Lower leg skin (tissue), 4 donors: ENCODE measurements around the gene PTPRT. TPM values are rescaled to one million over a fixed set of nuclear protein-coding genes. Genes with fewer than 3 reads are reported as not detected.

Source experiments
- DNase-seq, 2 donors: peaks; one replicate each; pipeline ENCODE4 v3.0.0-alpha.2; 2019; ENCODE audit warnings: low spot score in 2 of 2
- H3K4me3 ChIP-seq: fragments of 200-600 bp; sonication (generic); 2 replicates; pipeline ENCODE4 v1.5.1; 2017; ENCODE audit warnings: mild to moderate bottlenecking, low read depth; ENCODE audit not compliant: poor library complexity, severe bottlenecking
- POLR2A ChIP-seq, 2 donors: fragments of 450-650 bp; IDR thresholded peaks; one replicate each; pipeline ENCODE4 v1.6.1; 2016 to 2017; ENCODE audit warnings: antibody characterized with exemption in 2 of 2, mild to moderate bottlenecking in 1 of 2, moderate library complexity in 1 of 2
- WGBS, 2 donors: methylation state at CpG; one replicate each; pipeline ENCODE4 v1.1.5; 2018; 5-methylcytosine and 5-hydroxymethylcytosine counted together
- intact Hi-C: fragments of 100-400 bp; cut with DNase I; formaldehyde crosslinking; loops from one replicate; pipeline ENCODE4 v1.15.0; 2023; ENCODE audit warnings: low total_unique reads
- total RNA-seq, 4 donors: library from RNA; depleted of rRNA; stranded (reverse); fragments of >200 nt; gene quantifications; one replicate each; pipeline ENCODE4 v1.1.0, GENCODE V29; 2016
- TF ChIP-seq, protein P1 (sequence below), 3 donors: fragments of 450-650 bp; IDR thresholded peaks; one replicate each; pipeline ENCODE4 v1.5.1; 2016; ENCODE audit warnings: antibody characterized with exemption in 3 of 3, mild to moderate bottlenecking in 3 of 3, moderate library complexity in 2 of 3

Gene PTPRT
- total RNA-seq, 4 donors from 2014 or later, result 0.34 to 1.4 (median 0.95) TPM

GRCh38 chr20:42110301-42110700 lies 1079.4 kb downstream of the PTPRT start:
- intact Hi-C loops, result no loop called here
- no peak overlapping the region for H3K4me3 ChIP-seq
- TF ChIP-seq, protein P1, sequence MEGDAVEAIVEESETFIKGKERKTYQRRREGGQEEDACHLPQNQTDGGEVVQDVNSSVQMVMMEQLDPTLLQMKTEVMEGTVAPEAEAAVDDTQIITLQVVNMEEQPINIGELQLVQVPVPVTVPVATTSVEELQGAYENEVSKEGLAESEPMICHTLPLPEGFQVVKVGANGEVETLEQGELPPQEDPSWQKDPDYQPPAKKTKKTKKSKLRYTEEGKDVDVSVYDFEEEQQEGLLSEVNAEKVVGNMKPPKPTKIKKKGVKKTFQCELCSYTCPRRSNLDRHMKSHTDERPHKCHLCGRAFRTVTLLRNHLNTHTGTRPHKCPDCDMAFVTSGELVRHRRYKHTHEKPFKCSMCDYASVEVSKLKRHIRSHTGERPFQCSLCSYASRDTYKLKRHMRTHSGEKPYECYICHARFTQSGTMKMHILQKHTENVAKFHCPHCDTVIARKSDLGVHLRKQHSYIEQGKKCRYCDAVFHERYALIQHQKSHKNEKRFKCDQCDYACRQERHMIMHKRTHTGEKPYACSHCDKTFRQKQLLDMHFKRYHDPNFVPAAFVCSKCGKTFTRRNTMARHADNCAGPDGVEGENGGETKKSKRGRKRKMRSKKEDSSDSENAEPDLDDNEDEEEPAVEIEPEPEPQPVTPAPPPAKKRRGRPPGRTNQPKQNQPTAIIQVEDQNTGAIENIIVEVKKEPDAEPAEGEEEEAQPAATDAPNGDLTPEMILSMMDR (IDR thresholded peaks at IDR 0.05), result no peak
- TF ChIP-seq POLR2A (IDR thresholded peaks at IDR 0.05), result no peak
- DNase-seq, result no peak
- 76 to 87% methylated on average over 15 of the region's 15 CpGs for WGBS, 2 donors

- no peak for TF ChIP-seq POLR2A (IDR thresholded peaks at IDR 0.05)
- TF ChIP-seq, protein P1 (IDR thresholded peaks at IDR 0.05), result no peak
- no peak for DNase-seq
- 89 to 92% methylated on average over 12 of the region's 12 CpGs for WGBS, 2 donors
Measured at GRCh38 chr20:42102000-42102399, 1087.7 kb downstream of the PTPRT start.

GRCh38 chr20:42100137-42100704 lies 1089.5 kb downstream of the PTPRT start:
- WGBS, 2 donors, result 84 to 85% methylated on average over 9 of the region's 9 CpGs
- H3K4me3 ChIP-seq, result no peak overlapping the region
- no peak for DNase-seq
- TF ChIP-seq, protein P1 (IDR thresholded peaks at IDR 0.05), result no peak
- no peak for TF ChIP-seq POLR2A (IDR thresholded peaks at IDR 0.05)
- intact Hi-C loops, result no loop called here

More at GRCh38 chr20:42102000-42102399, 1087.7 kb downstream of the PTPRT start:
- intact Hi-C loops, result no loop called here
- no peak overlapping the region for H3K4me3 ChIP-seq

DNA sequence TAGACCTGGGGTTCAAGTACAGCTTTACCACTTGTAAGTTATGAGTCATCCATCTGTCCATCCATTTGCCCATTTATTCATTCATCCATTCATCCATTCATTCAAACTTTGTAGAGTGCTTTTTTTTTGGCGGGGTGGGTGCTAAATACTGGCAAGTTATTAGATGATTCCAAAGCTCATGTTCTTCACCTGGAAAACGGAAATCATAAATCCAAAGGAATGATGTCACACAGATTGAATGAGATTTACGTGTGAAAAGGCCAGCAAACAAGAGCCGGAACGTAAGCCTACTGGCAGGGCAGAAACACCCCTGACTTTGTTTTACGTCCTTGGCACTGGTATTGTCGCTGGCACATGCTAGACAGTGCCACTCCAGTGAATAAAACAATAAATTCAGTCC lies 1090.6 kb downstream of the PTPRT start:
- DNase-seq, result no peak
- intact Hi-C loops, result no loop called here
- WGBS, 2 donors, result 73 to 85% methylated on average over 7 of the region's 7 CpGs
- no peak for TF ChIP-seq POLR2A (IDR thresholded peaks at IDR 0.05)
- TF ChIP-seq, protein P1 (IDR thresholded peaks at IDR 0.05), result no peak
- H3K4me3 ChIP-seq, result no peak overlapping the region

- intact Hi-C loops, result no loop called here
- no peak for TF ChIP-seq POLR2A (IDR thresholded peaks at IDR 0.05)
- TF ChIP-seq, protein P1 (IDR thresholded peaks at IDR 0.05), result no peak
- WGBS, 2 donors, result 56 to 67% methylated on average over 6 to 8 of the region's 8 CpGs
- DNase-seq, result no peak
- H3K4me3 ChIP-seq, result no peak overlapping the region
Measured at GRCh38 chr20:42098418-42098817, 1091.3 kb downstream of the PTPRT start.

DNA sequence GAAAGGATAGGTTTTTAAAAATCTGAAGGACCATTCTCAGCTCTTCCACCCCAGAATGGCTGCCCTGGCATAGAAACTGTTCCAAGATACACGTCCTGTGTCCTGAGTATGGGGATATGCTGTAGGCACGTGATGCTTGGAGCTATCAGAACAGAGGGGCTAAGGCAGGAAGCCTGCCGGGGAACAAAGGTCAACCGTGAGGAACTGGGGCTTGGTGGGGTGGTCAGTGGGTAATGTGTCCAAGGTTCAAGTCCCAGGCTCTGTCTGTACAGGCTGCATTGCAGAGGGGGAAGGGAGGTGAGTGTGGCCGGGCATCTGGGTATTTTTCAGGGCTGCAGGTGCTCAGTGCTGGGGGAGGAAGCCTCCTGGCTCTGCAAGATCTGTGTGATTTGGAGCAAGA lies 1092.0 kb downstream of the PTPRT start:
- H3K4me3 ChIP-seq, result no peak overlapping the region
- no peak for DNase-seq
- 71 to 79% methylated on average over 5 of the region's 5 CpGs for WGBS, 2 donors
- intact Hi-C loops, result no loop called here
- no peak for TF ChIP-seq POLR2A (IDR thresholded peaks at IDR 0.05)
- TF ChIP-seq, protein P1 (IDR thresholded peaks at IDR 0.05), result no peak
